GM23338 (cell line): Measurements from ENCODE around the gene SCAF4. TPM values are rescaled to one million over a fixed set of nuclear protein-coding genes. Genes with fewer than 3 reads are reported as not detected.

Experiments
- ATAC-seq: fragments of 200-7000 bp; cut with Tn5 transposase; 3 replicates; pipeline ENCODE4 v1.9.1; 2020
- DNase-seq: peaks from one replicate; pipeline ENCODE4 v3.0.0-alpha.2; 2015; ENCODE audit warnings: low spot score
- H2AFZ ChIP-seq: fragments of 200-600 bp; sonication (generic); 2 replicates; pipeline ENCODE4 v1.8.0; 2016; ENCODE audit warnings: antibody characterized with exemption, mild to moderate bottlenecking, moderate library complexity
- H3F3A ChIP-seq: fragments of 200-600 bp; sonication (generic); replicated peaks from 2 replicates; pipeline ENCODE4 v1.8.0; 2017; ENCODE audit warnings: antibody characterized with exemption, mixed run types, low read depth
- H3K27ac ChIP-seq: fragments of 200-600 bp; sonication (generic); 2 replicates; pipeline ENCODE4 v1.6.1; 2016; ENCODE audit warnings: low read depth
- H3K27me3 ChIP-seq: fragments of 200-600 bp; sonication (generic); 2 replicates; pipeline ENCODE4 v1.8.0; 2016; ENCODE audit warnings: mild to moderate bottlenecking, mixed run types, moderate library complexity; ENCODE audit not compliant: insufficient read depth
- H3K36me3 ChIP-seq: fragments of 200-600 bp; sonication (generic); 2 replicates; pipeline ENCODE4 v1.8.0; 2016; ENCODE audit warnings: mild to moderate bottlenecking; ENCODE audit not compliant: insufficient read depth
- H3K4me1 ChIP-seq: fragments of 200-600 bp; sonication (generic); 2 replicates; pipeline ENCODE4 v1.8.0; 2016; ENCODE audit warnings: mild to moderate bottlenecking, moderate library complexity; ENCODE audit not compliant: insufficient read depth
- H3K4me2 ChIP-seq: fragments of 200-600 bp; sonication (generic); 2 replicates; pipeline ENCODE4 v1.7.1; 2017; ENCODE audit warnings: mixed run types
- H3K4me3 ChIP-seq: fragments of 200-600 bp; sonication (generic); 2 replicates; pipeline ENCODE4 v1.6.1; 2016; ENCODE audit warnings: mixed run types
- H3K79me2 ChIP-seq: fragments of 200-600 bp; sonication (generic); replicated peaks from 2 replicates; pipeline ENCODE4 v1.8.0; 2017; ENCODE audit warnings: mild to moderate bottlenecking; ENCODE audit not compliant: insufficient read depth
- H3K9me2 ChIP-seq: fragments of 200-600 bp; sonication (generic); 2 replicates; pipeline ENCODE4 v1.8.0; 2017; ENCODE audit not compliant: insufficient read depth
- H4K20me1 ChIP-seq: fragments of 200-600 bp; sonication (generic); replicated peaks from 2 replicates; pipeline ENCODE4 v1.8.0; 2017; ENCODE audit warnings: mild to moderate bottlenecking; ENCODE audit not compliant: insufficient read depth
- H3K27ac Mint-ChIP-seq: 2 replicates; pipeline ENCODE4 v1.8.0; 2020; ENCODE audit warnings: inconsistent platforms, mild to moderate bottlenecking, moderate library complexity, mixed read lengths
- H3K27me3 Mint-ChIP-seq: 3 replicates; pipeline ENCODE4 v1.8.0; 2022; ENCODE audit warnings: low read depth, mild to moderate bottlenecking, moderate library complexity, mixed read lengths, inconsistent platforms; ENCODE audit not compliant: insufficient read depth, poor library complexity
- H3K36me3 Mint-ChIP-seq: 3 replicates; pipeline ENCODE4 v1.8.0; 2021; ENCODE audit warnings: low read depth, mild to moderate bottlenecking, inconsistent platforms, moderate library complexity, mixed read lengths
- H3K4me1 Mint-ChIP-seq: 3 replicates; pipeline ENCODE4 v1.8.0; 2020; ENCODE audit warnings: mild to moderate bottlenecking, inconsistent platforms, mixed read lengths
- H3K4me3 Mint-ChIP-seq: 3 replicates; pipeline ENCODE4 v1.8.0; 2021; ENCODE audit warnings: moderate library complexity, mild to moderate bottlenecking, inconsistent platforms, mixed read lengths
- H3K9me3 Mint-ChIP-seq: 3 replicates; pipeline ENCODE4 v1.8.0; 2020; ENCODE audit warnings: moderate library complexity, mild to moderate bottlenecking, inconsistent platforms, mixed read lengths
- EZH2 ChIP-seq: fragments of 200-600 bp; sonication (generic); IDR thresholded peaks from one replicate; pipeline ENCODE4 v1.8.0; 2017; ENCODE audit warnings: antibody characterized with exemption, mild to moderate bottlenecking, low read depth; ENCODE audit not compliant: unreplicated experiment
- JUNB ChIP-seq: IDR thresholded peaks from one replicate; pipeline ENCODE4 v1.6.1; 2016; ENCODE audit warnings: antibody characterized with exemption; ENCODE audit not compliant: unreplicated experiment
- POLR2AphosphoS5 ChIP-seq: IDR thresholded peaks from 2 replicates; pipeline ENCODE4 v1.6.1; 2016; ENCODE audit warnings: antibody characterized with exemption, low read depth
- REST ChIP-seq: IDR thresholded peaks from one replicate; pipeline ENCODE4 v1.6.1; 2018; ENCODE audit warnings: antibody characterized with exemption; ENCODE audit not compliant: unreplicated experiment
- ZNF114 ChIP-seq: fragments of 250-450 bp; sonication (Bioruptor Pico); IDR thresholded peaks from 2 replicates; pipeline ENCODE4 v1.5.0; 2020; ENCODE audit warnings: mild to moderate bottlenecking, moderate library complexity
- ZNF331 ChIP-seq: fragments of 250-450 bp; sonication (Bioruptor Pico); IDR thresholded peaks from 2 replicates; pipeline ENCODE4 v1.5.0; 2020; ENCODE audit warnings: low read depth, mild to moderate bottlenecking, moderate library complexity
- polyA plus RNA-seq: library from polyadenylated mRNA; unstranded; fragments of >200 nt; fragmentation: Nextera tagmentation; extraction: Ambion mirVana; gene quantifications from 2 replicates; pipeline ENCODE4 v1.2.1, GENCODE V29; 2016
- total RNA-seq: library from RNA; depleted of rRNA; stranded (reverse); fragments of >200 nt; shearing (Covaris generic); gene quantifications from 2 replicates; pipeline ENCODE4 v1.2.3, GENCODE V29; 2014

The SCAF4 gene
- total and polyA plus RNA-seq, 2 experiments from 2014 or later = 29.7 to 45.8 TPM

GRCh38 chr21:31660591-31660990, 71.3 kb downstream of the SCAF4 start:
- peaks cover 16% of the 10 kb centered on the region for H3K4me1 ChIP-seq
- peak overlapping the region; percentile 92 for H3K4me3 ChIP-seq
- H3K27ac Mint-ChIP-seq = peak overlapping the region; percentile 86; the same call in 1 of the 2 replicates
- no peaks in the 10 kb centered on the region; the same call in 2 of the 3 replicates for H3K9me3 Mint-ChIP-seq
- peaks cover 7% of the 10 kb centered on the region for H3K27me3 Mint-ChIP-seq
- ATAC-seq (no peak), DNase-seq (no peak)
- H4K20me1 ChIP-seq = peaks cover 31% of the 10 kb centered on the region
- H3K4me2 ChIP-seq = peak overlapping the region; percentile 93
- no peaks in the 10 kb centered on the region for H3F3A ChIP-seq
- H3K9me2 ChIP-seq = no peaks in the 10 kb centered on the region
- no peaks in the 10 kb centered on the region for H3K27me3 ChIP-seq
- peaks cover 26% of the 10 kb centered on the region for H3K4me1 Mint-ChIP-seq
- peak overlapping the region; percentile 95 for H3K4me3 Mint-ChIP-seq
- TF ChIP-seq EZH2 = no peak
- no peak for TF ChIP-seq ZNF331 (CRISPR knock-in tag)
- no peak for TF ChIP-seq JUNB
- H3K36me3 ChIP-seq = 0 out of 2 replicates have a peak, but pooled peaks cover 3% of the 10 kb centered on the region
- peaks cover 55% of the 10 kb centered on the region for H3K79me2 ChIP-seq
- peaks cover 50% of the 10 kb centered on the region for H3K36me3 Mint-ChIP-seq
- H2AFZ ChIP-seq = peak overlapping the region; percentile 82; the same call in 1 of the 2 replicates
- no peak overlapping the region for H3K27ac ChIP-seq

GRCh38 chr21:31660259-31660565, 71.7 kb downstream of the SCAF4 start:
- Histone ChIP-seq H3K36me3 (0 out of 2 replicates have a peak, but pooled peaks cover 3% of the 10 kb centered on the region), H3K79me2 (peaks cover 51% of the 10 kb centered on the region), H3K4me2 (peak overlapping the region; percentile 93), H3K27ac (no peak overlapping the region), H3F3A (no peaks in the 10 kb centered on the region), H4K20me1 (peaks cover 27% of the 10 kb centered on the region), H3K4me1 (peaks cover 15% of the 10 kb centered on the region), H3K27me3 (no peaks in the 10 kb centered on the region), H3K4me3 (peak overlapping the region; percentile 92), H2AFZ (peak overlapping the region; percentile 82; the same call in 1 of the 2 replicates), H3K9me2 (no peaks in the 10 kb centered on the region)
- ATAC-seq (peak; percentile 36), DNase-seq (no peak)
- peaks cover 22% of the 10 kb centered on the region for H3K4me1 Mint-ChIP-seq
- H3K36me3 Mint-ChIP-seq = peaks cover 49% of the 10 kb centered on the region
- H3K27ac Mint-ChIP-seq = peak overlapping the region; percentile 86
- peak overlapping the region; percentile 95 for H3K4me3 Mint-ChIP-seq
- no peaks in the 10 kb centered on the region; the same call in 2 of the 3 replicates for H3K9me3 Mint-ChIP-seq
- H3K27me3 Mint-ChIP-seq = peaks cover 5% of the 10 kb centered on the region
- TF ChIP-seq POLR2AphosphoS5 (no peak), JUNB (no peak), REST (no peak), ZNF114 (CRISPR knock-in tag) (no peak)
